HL-60 (cell line): ENCODE data around the gene BABAM1.

Experiments
- CTCF ChIP-seq: IDR thresholded peaks from one replicate; pipeline ENCODE4 v1.5.1; 2011; ENCODE audit warnings: low read length, control low read depth, inconsistent platforms; ENCODE audit not compliant: insufficient read depth
- POLR2AphosphoS5 ChIP-seq: IDR thresholded peaks from 2 replicates; pipeline ENCODE4 v1.6.1; 2012; ENCODE audit warnings: low read depth

DNA sequence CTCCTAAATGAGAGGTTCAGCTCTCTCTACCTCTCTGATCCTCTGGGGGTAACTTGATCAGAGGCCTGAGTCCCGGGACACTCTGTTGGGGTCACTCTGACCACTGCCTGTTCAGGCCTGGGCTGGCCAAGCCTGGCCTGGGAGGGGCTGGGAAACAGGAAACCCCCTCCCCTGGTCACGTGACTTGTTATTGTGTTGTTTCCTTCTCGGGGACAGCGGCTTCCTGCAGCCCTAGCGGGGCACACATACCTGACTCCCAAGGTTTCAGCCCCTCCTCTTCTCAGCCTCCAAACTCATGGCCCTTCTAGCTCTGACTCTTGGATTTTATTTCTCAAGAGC is 2.6 kb upstream of the BABAM1 start, which contains the start of gene USHBP1:
- TF ChIP-seq CTCF (no peak), POLR2AphosphoS5 (no peak)
